IPS DF 19.7 (cell line): ENCODE data around the gene RNF144A.

Source experiments
- DNase-seq: peaks from one replicate; pipeline ENCODE4 v3.0.0-alpha.2; 2013; ENCODE audit warnings: low read depth, low spot score

RNF144A gene

GRCh38 chr2:7020939-7021470 is 103.8 kb downstream of the RNF144A start:
- no peak for DNase-seq

- no peak for DNase-seq
Observed at GRCh38 chr2:7022492-7023385, 105.5 kb downstream of the RNF144A start.

- DNase-seq = no peak
Observed at GRCh38 chr2:7023542-7023941, 106.3 kb downstream of the RNF144A start.

- DNase-seq = no peak
Observed at GRCh38 chr2:7024261-7024660, 107.0 kb downstream of the RNF144A start.

- DNase-seq = no peak
Observed at GRCh38 chr2:7025082-7025481, 107.9 kb downstream of the RNF144A start.

GRCh38 chr2:7026742-7027141 is 109.5 kb downstream of the RNF144A start:
- no peak for DNase-seq

GRCh38 chr2:7027411-7027810 is 110.2 kb downstream of the RNF144A start:
- DNase-seq = no peak

- no peak for DNase-seq
Observed at GRCh38 chr2:7027956-7028655, 110.9 kb downstream of the RNF144A start.

GRCh38 chr2:7028846-7029245 is 111.6 kb downstream of the RNF144A start:
- no peak for DNase-seq

GRCh38 chr2:7029291-7030059 is 112.3 kb downstream of the RNF144A start:
- no peak for DNase-seq

- no peak for DNase-seq
Observed at GRCh38 chr2:7030810-7031209, 113.6 kb downstream of the RNF144A start.

GRCh38 chr2:7031547-7032245 is 114.5 kb downstream of the RNF144A start:
- no peak for DNase-seq

GRCh38 chr2:7032371-7032770 is 115.2 kb downstream of the RNF144A start:
- DNase-seq = no peak

- no peak for DNase-seq
Observed at GRCh38 chr2:7033136-7033960, 116.1 kb downstream of the RNF144A start.

- DNase-seq = no peak
Observed at GRCh38 chr2:7034303-7034702, 117.1 kb downstream of the RNF144A start.

GRCh38 chr2:7035884-7036283 is 118.7 kb downstream of the RNF144A start:
- no peak for DNase-seq

GRCh38 chr2:7037340-7038333 is 120.4 kb downstream of the RNF144A start:
- no peak for DNase-seq

- no peak for DNase-seq
Observed at GRCh38 chr2:7040547-7040946, 123.3 kb downstream of the RNF144A start.

- DNase-seq = no peak
Observed at GRCh38 chr2:7041421-7041820, 124.2 kb downstream of the RNF144A start.
